HL-60 (cell line): ENCODE measurements around the gene MTCH2.

Source experiments
- GABPA ChIP-seq: IDR thresholded peaks from 2 replicates; pipeline ENCODE4 v1.6.1; 2012; ENCODE audit warnings: low read depth
- POLR2AphosphoS5 ChIP-seq: IDR thresholded peaks from 2 replicates; pipeline ENCODE4 v1.6.1; 2012; ENCODE audit warnings: low read depth
- SPI1 ChIP-seq: IDR thresholded peaks from 2 replicates; pipeline ENCODE4 v1.6.1; 2012; ENCODE audit warnings: low read depth, mild to moderate bottlenecking, borderline replicate concordance
- TF ChIP-seq, protein P1 (sequence below): IDR thresholded peaks from one replicate; pipeline ENCODE4 v1.5.1; 2011; ENCODE audit warnings: low read length, control low read depth, inconsistent platforms; ENCODE audit not compliant: insufficient read depth

DNA sequence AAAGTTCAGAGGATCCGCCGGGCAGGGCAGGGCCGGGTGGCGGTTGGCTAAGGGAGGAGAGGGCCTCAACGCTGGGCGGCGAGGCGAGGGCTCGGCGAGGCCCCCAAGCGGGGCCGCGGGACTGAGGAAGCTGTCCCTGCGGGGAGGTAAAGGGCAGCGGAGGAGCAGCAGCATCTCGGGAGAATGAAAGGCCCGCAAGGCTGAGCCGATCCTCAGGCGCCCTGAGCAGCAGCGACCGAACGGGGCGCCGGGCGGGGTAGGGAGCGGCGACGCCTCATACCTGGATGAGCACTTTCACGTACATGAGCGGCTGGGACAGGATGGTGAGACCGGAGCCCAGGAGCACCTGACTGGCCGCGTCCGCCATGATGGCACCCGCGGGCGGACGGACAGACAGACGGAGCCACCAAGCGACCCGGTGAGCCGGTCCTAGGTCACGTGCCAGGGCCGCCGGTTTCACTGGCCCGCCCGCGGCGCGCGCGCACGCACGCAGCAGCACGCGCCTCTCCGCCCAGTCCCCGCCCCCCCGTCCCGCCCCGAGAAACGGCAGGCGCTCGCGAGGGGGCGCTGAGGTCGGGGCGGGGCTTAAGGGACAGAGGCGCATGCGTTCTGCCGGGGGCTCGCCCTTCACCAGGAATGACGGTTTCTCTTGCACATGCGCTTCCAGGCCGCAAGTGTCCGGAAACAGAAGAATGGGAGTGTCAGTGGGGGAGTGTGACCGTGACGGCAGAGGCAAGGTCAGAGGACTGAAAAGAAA is at the start of gene MTCH2:
- TF ChIP-seq, protein P1, sequence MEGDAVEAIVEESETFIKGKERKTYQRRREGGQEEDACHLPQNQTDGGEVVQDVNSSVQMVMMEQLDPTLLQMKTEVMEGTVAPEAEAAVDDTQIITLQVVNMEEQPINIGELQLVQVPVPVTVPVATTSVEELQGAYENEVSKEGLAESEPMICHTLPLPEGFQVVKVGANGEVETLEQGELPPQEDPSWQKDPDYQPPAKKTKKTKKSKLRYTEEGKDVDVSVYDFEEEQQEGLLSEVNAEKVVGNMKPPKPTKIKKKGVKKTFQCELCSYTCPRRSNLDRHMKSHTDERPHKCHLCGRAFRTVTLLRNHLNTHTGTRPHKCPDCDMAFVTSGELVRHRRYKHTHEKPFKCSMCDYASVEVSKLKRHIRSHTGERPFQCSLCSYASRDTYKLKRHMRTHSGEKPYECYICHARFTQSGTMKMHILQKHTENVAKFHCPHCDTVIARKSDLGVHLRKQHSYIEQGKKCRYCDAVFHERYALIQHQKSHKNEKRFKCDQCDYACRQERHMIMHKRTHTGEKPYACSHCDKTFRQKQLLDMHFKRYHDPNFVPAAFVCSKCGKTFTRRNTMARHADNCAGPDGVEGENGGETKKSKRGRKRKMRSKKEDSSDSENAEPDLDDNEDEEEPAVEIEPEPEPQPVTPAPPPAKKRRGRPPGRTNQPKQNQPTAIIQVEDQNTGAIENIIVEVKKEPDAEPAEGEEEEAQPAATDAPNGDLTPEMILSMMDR: no peak
- TF ChIP-seq SPI1 (no peak), GABPA (no peak), POLR2AphosphoS5 (peak; percentile 89)
